K562 (cell line): ENCODE results near the gene EBF4.

Experiments used
- ASH1L ChIP-seq: fragments of 450-650 bp; IDR thresholded peaks from 2 replicates; pipeline ENCODE4 v1.6.1; 2018; ENCODE audit warnings: borderline replicate concordance, mild to moderate bottlenecking, low read depth; ENCODE audit not compliant: partially characterized antibody
- CBFB ChIP-seq: sonication (generic); formaldehyde crosslinking; IDR thresholded peaks from 2 replicates; pipeline ENCODE4 v1.4.0; 2020; ENCODE audit warnings: mild to moderate bottlenecking, missing genetic modification reagents
- FOXK1 ChIP-seq: sonication (generic); formaldehyde crosslinking; IDR thresholded peaks from 2 replicates; pipeline ENCODE4 v1.8.0; 2022; ENCODE audit warnings: missing genetic modification reagents, mild to moderate bottlenecking, borderline replicate concordance
- GABPA ChIP-seq: fragments of 200-800 bp; sonication (Bioruptor generic); conservative IDR thresholded peaks from 2 replicates; pipeline ENCODE4 v1.6.1; 2016; ENCODE audit warnings: low read depth, missing genetic modification characterization, missing compliant biosample characterization
- GATA2 ChIP-seq: sonication (generic); formaldehyde crosslinking; IDR thresholded peaks from 2 replicates; pipeline ENCODE4 v1.4.0; 2020; ENCODE audit warnings: mild to moderate bottlenecking, missing genetic modification reagents
- MYC ChIP-seq, 2 experiments: fragments of 250-450 bp in 1 of 2; sonication (Bioruptor Pico) in 1 of 2; IDR thresholded peaks; 2 replicates each; pipeline versions ENCODE4 v1.5.1 to v1.6.1; 2012 to 2021; ENCODE audit warnings: low read depth in 2 of 2, borderline replicate concordance in 1 of 2, improper control_type of control experiment in 1 of 2, low read length in 1 of 2, mild to moderate bottlenecking in 1 of 2, moderate library complexity in 1 of 2
- NUFIP1 ChIP-seq: fragments of 450-650 bp; IDR thresholded peaks from 2 replicates; pipeline ENCODE4 v1.6.1; 2018; ENCODE audit not compliant: partially characterized antibody
- PCBP1 ChIP-seq: fragments of 200-400 bp; formaldehyde crosslinking; IDR thresholded peaks from 2 replicates; pipeline ENCODE4 v1.6.1; 2018; ENCODE audit warnings: mild to moderate bottlenecking, low read depth, low read length; ENCODE audit not compliant: poor library complexity, severe bottlenecking
- TCF7 ChIP-seq: sonication (generic); IDR thresholded peaks from 2 replicates; pipeline ENCODE4 v1.6.1; 2016; ENCODE audit warnings: antibody characterized with exemption, borderline replicate concordance
- ZBTB1 ChIP-seq: sonication (generic); formaldehyde crosslinking; IDR thresholded peaks from 2 replicates; pipeline ENCODE4 v1.8.1; 2023; ENCODE audit warnings: missing genetic modification reagents, low read depth, mild to moderate bottlenecking, borderline replicate concordance
- TF ChIP-seq, protein P1 (sequence below): sonication (generic); formaldehyde crosslinking; IDR thresholded peaks from 2 replicates; pipeline ENCODE4 v1.8.0; 2022; ENCODE audit warnings: mild to moderate bottlenecking, missing genetic modification reagents, borderline replicate concordance
- TF ChIP-seq, protein P2 (sequence below): conservative IDR thresholded peaks from 2 replicates; pipeline ENCODE4 v1.6.1; 2011; ENCODE audit warnings: low read depth, mild to moderate bottlenecking, low read length; ENCODE audit not compliant: control insufficient read depth
- TF ChIP-seq, protein P3 (sequence below): fragments of 450-650 bp; IDR thresholded peaks from 2 replicates; pipeline ENCODE4 v1.6.1; 2018; ENCODE audit not compliant: partially characterized antibody

DNA sequence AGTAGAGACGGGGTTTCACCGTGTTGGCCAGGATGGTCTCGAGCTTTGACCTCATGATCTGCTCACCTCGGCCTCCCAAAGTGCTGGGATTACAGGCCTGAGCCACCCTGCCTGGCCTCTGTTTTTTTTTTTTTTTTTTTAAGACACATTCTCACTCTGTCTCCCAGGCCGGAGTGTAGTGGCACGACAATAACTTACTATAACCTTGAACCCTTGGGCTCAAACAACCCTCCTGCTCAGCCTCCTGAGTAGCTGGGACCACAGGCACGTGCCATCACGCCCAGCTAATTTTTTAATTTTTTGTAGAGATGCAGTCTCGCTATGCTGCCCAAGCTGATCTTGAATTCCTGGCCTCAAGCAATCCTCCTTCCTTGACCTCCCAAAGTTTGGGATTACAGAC, 81.2 kb downstream of the EBF4 start:
- TF ChIP-seq, protein P1, sequence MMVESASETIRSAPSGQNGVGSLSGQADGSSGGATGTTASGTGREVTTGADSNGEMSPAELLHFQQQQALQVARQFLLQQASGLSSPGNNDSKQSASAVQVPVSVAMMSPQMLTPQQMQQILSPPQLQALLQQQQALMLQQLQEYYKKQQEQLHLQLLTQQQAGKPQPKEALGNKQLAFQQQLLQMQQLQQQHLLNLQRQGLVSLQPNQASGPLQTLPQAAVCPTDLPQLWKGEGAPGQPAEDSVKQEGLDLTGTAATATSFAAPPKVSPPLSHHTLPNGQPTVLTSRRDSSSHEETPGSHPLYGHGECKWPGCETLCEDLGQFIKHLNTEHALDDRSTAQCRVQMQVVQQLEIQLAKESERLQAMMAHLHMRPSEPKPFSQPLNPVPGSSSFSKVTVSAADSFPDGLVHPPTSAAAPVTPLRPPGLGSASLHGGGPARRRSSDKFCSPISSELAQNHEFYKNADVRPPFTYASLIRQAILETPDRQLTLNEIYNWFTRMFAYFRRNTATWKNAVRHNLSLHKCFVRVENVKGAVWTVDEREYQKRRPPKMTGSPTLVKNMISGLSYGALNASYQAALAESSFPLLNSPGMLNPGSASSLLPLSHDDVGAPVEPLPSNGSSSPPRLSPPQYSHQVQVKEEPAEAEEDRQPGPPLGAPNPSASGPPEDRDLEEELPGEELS (CRISPR knock-in tag): no peak
- TF ChIP-seq FOXK1 (CRISPR knock-in tag) (no peak), CBFB (CRISPR knock-in tag) (no peak), ASH1L (no peak), ZBTB1 (no peak), NUFIP1 (no peak), TCF7 (no peak), PCBP1 (no peak), GABPA (tag) (no peak), MYC (IDR thresholded peaks at IDR 0.05; ENCODE audit: low read depth, low read length) (no peak), MYC (CRISPR knock-in tag; IDR thresholded peaks at IDR 0.05; ENCODE audit: borderline replicate concordance, low read depth) (no peak), GATA2 (CRISPR knock-in tag) (no peak)
- TF ChIP-seq, protein P2, sequence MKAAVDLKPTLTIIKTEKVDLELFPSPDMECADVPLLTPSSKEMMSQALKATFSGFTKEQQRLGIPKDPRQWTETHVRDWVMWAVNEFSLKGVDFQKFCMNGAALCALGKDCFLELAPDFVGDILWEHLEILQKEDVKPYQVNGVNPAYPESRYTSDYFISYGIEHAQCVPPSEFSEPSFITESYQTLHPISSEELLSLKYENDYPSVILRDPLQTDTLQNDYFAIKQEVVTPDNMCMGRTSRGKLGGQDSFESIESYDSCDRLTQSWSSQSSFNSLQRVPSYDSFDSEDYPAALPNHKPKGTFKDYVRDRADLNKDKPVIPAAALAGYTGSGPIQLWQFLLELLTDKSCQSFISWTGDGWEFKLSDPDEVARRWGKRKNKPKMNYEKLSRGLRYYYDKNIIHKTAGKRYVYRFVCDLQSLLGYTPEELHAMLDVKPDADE: no peak
- TF ChIP-seq, protein P3, sequence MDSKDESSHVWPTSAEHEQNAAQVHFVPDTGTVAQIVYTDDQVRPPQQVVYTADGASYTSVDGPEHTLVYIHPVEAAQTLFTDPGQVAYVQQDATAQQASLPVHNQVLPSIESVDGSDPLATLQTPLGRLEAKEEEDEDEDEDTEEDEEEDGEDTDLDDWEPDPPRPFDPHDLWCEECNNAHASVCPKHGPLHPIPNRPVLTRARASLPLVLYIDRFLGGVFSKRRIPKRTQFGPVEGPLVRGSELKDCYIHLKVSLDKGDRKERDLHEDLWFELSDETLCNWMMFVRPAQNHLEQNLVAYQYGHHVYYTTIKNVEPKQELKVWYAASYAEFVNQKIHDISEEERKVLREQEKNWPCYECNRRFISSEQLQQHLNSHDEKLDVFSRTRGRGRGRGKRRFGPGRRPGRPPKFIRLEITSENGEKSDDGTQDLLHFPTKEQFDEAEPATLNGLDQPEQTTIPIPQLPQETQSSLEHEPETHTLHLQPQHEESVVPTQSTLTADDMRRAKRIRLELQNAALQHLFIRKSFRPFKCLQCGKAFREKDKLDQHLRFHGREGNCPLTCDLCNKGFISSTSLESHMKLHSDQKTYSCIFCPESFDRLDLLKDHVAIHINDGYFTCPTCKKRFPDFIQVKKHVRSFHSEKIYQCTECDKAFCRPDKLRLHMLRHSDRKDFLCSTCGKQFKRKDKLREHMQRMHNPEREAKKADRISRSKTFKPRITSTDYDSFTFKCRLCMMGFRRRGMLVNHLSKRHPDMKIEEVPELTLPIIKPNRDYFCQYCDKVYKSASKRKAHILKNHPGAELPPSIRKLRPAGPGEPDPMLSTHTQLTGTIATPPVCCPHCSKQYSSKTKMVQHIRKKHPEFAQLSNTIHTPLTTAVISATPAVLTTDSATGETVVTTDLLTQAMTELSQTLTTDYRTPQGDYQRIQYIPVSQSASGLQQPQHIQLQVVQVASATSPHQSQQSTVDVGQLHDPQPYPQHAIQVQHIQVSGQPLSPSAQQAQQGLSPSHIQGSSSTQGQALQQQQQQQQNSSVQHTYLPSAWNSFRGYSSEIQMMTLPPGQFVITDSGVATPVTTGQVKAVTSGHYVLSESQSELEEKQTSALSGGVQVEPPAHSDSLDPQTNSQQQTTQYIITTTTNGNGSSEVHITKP: no peak
